K562 (cell line): Measurements from ENCODE around the gene PPP3CB. TPM values are rescaled to one million over a fixed set of nuclear protein-coding genes. Genes with fewer than 3 reads are reported as not detected.
A peak's percentile ranks its signal among the peaks of the same experiment; 100 is the strongest.

Source experiments
- CBFA2T2 ChIP-seq: fragments of 450-650 bp; conservative IDR thresholded peaks from 2 replicates; pipeline ENCODE4 v1.6.1; 2017; ENCODE audit warnings: mild to moderate bottlenecking
- CTCFL ChIP-seq: IDR thresholded peaks from 2 replicates; pipeline ENCODE4 v1.6.1; 2011; ENCODE audit warnings: borderline replicate concordance, low read depth, mild to moderate bottlenecking, moderate library complexity, low read length; ENCODE audit not compliant: insufficient read depth, poor library complexity, severe bottlenecking
- CUX1 ChIP-seq: fragments of 200-800 bp; sonication (Bioruptor generic); IDR thresholded peaks from 2 replicates; pipeline ENCODE4 v1.6.1; 2016; ENCODE audit warnings: missing genetic modification characterization, missing compliant biosample characterization
- ESRRA ChIP-seq: fragments of 450-650 bp; IDR thresholded peaks from 2 replicates; pipeline ENCODE4 v1.6.1; 2014; ENCODE audit warnings: low read depth, mild to moderate bottlenecking, moderate library complexity, borderline replicate concordance
- FOS ChIP-seq: IDR thresholded peaks from 3 replicates; pipeline ENCODE4 v1.6.1; 2011; ENCODE audit not compliant: insufficient read length; ENCODE audit errors: extremely low read depth
- GABPA ChIP-seq: fragments of 200-800 bp; sonication (Bioruptor generic); conservative IDR thresholded peaks from 2 replicates; pipeline ENCODE4 v1.6.1; 2016; ENCODE audit warnings: low read depth, missing genetic modification characterization, missing compliant biosample characterization
- GTF2E2 ChIP-seq: fragments of 200-800 bp; sonication (Bioruptor generic); IDR thresholded peaks from 2 replicates; pipeline ENCODE4 v1.6.1; 2016; ENCODE audit warnings: missing genetic modification characterization, missing compliant biosample characterization
- KAT7 ChIP-seq: sonication (generic); formaldehyde crosslinking; IDR thresholded peaks from 2 replicates; pipeline ENCODE4 v1.8.0; 2022; ENCODE audit warnings: missing genetic modification reagents, mild to moderate bottlenecking, borderline replicate concordance
- LARP7 ChIP-seq: fragments of 450-650 bp; IDR thresholded peaks from 2 replicates; pipeline ENCODE4 v1.6.1; 2016
- NCOA6 ChIP-seq: fragments of 450-650 bp; IDR thresholded peaks from 2 replicates; pipeline ENCODE4 v1.6.1; 2017; ENCODE audit warnings: mild to moderate bottlenecking
- POLR2A ChIP-seq: fragments of 450-650 bp; conservative IDR thresholded peaks from 2 replicates; pipeline ENCODE4 v1.6.1; 2016
- SMAD1 ChIP-seq: fragments of 150-350 bp; IDR thresholded peaks from 2 replicates; pipeline ENCODE4 v1.6.1; 2014; ENCODE audit warnings: low read length, low read depth; ENCODE audit not compliant: partially characterized antibody
- STAT5A ChIP-seq: IDR thresholded peaks from 2 replicates; pipeline ENCODE4 v1.6.1; 2012; ENCODE audit warnings: low read length, inconsistent platforms, borderline replicate concordance
- STAT5B ChIP-seq: fragments of 250-450 bp; sonication (Bioruptor Pico); IDR thresholded peaks from 2 replicates; pipeline ENCODE4 v1.8.0; 2021; ENCODE audit warnings: mild to moderate bottlenecking, inconsistent platforms
- ZEB2 ChIP-seq: fragments of 450-650 bp; IDR thresholded peaks from 2 replicates; pipeline ENCODE4 v1.6.1; 2016
- ZNF121 ChIP-seq: sonication (generic); formaldehyde crosslinking; conservative IDR thresholded peaks from 2 replicates; pipeline ENCODE4 v1.8.0; 2022; ENCODE audit warnings: missing genetic modification reagents
- ZNF224 ChIP-seq: sonication (generic); formaldehyde crosslinking; IDR thresholded peaks from 2 replicates; pipeline ENCODE4 v1.8.0; 2022; ENCODE audit warnings: mild to moderate bottlenecking, missing genetic modification reagents
- ZNF280B ChIP-seq: fragments of 250-450 bp; sonication (Bioruptor Pico); IDR thresholded peaks from 2 replicates; pipeline ENCODE4 v1.5.1; 2021; ENCODE audit warnings: mild to moderate bottlenecking
- ZNF311 ChIP-seq: fragments of 250-450 bp; sonication (Bioruptor Pico); IDR thresholded peaks from 2 replicates; pipeline ENCODE4 v1.4.0; 2020; ENCODE audit warnings: mild to moderate bottlenecking, moderate library complexity
- polyA plus RNA-seq, 8 experiments: library from polyadenylated mRNA; depleted of rRNA in 4 of 8; stranded (reverse) in 5 of 8; unstranded in 3 of 8; fragments of >200 nt; fragmentation: Nextera tagmentation in 2 of 8; fragmentation: Illumina TruSeq in 1 of 8; extraction: Ambion mirVana in 2 of 8; extraction: Trizol in 1 of 8; gene quantifications; 2 replicates each; pipeline versions ENCODE4 v1.2.1 to v1.2.3, GENCODE V29; 2011 to 2014; ENCODE audit warnings: inconsistent platforms in 1 of 8, missing spikeins in 1 of 8
- total RNA-seq, 7 experiments: library from RNA; depleted of rRNA in 6 of 7; stranded (reverse); fragments of >200 nt in 6 of 7; fragmentation: Illumina TruSeq in 2 of 7; extraction: Trizol in 2 of 7; gene quantifications; 2 replicates each; pipeline versions ENCODE4 v1.2.1 to v1.2.3, GENCODE V29; 2011 to 2021; ENCODE audit warnings: low replicate concordance in 1 of 7

Gene PPP3CB
- total and polyA plus RNA-seq, 9 of the 15 experiments (the other 6 are each of a cell fraction or from before 2014, with no cell fraction given): 9.6 to 27.6 (median 17.8) TPM

- TF ChIP-seq ZNF280B (CRISPR knock-in tag): no peak
- TF ChIP-seq CUX1 (CRISPR knock-in tag): peak; percentile 98; the same call in 1 of the 2 replicates
- TF ChIP-seq FOS: peak; percentile 19
- TF ChIP-seq KAT7 (CRISPR knock-in tag): 0 out of 2 replicates have a peak, but pooled peaks have one; percentile 51
- no peak for TF ChIP-seq POLR2A
- TF ChIP-seq ZNF121 (CRISPR knock-in tag): no peak
- peak; percentile 43; the same call in 1 of the 2 replicates for TF ChIP-seq GTF2E2 (tag)
- TF ChIP-seq STAT5A: peak; percentile 99
- TF ChIP-seq ESRRA: peak; percentile 29; the same call in 1 of the 2 replicates
- TF ChIP-seq CTCFL: no peak
- no peak for TF ChIP-seq LARP7
- TF ChIP-seq CBFA2T2: peak; percentile 100
- TF ChIP-seq GABPA (tag): peak; percentile 0; the same call in 1 of the 2 replicates
- no peak for TF ChIP-seq ZNF224 (CRISPR knock-in tag)
- TF ChIP-seq ZEB2: peak; percentile 87
- peak; percentile 81 for TF ChIP-seq SMAD1
- TF ChIP-seq NCOA6: peak; percentile 49; the same call in 1 of the 2 replicates
- peak; percentile 83; the same call in 1 of the 2 replicates for TF ChIP-seq ZNF311 (CRISPR knock-in tag)
- TF ChIP-seq STAT5B (CRISPR knock-in tag): no peak
Measured at GRCh38 chr10:73456187-73456890, 39.5 kb downstream of the PPP3CB start (continued).
